Activated naive CD8-positive, alpha-beta T cell treated with anti-CD3 and anti-CD28 coated beads, Interleukin-2, amount 50 U/mL, for 24 hours (primary cell): ENCODE results near the gene NAXD.
"Not testable (repeated sequence)": the region's sequence is repeated elsewhere in the genome, so short reads cannot be mapped to it uniquely, and the experiment has no call there.

Experiments
- ATAC-seq: fragments of 150-1000 bp; cut with Tn5 transposase; one replicate; pipeline ENCODE4 v1.10.0; 2021
- DNase-seq: peaks from one replicate; pipeline ENCODE4 v3.0.0; 2021
- H3K27ac Mint-ChIP-seq: one replicate; pipeline ENCODE4 v1.8.0; 2021; ENCODE audit warnings: mild to moderate bottlenecking, mixed read lengths
- H3K27me3 Mint-ChIP-seq: one replicate; pipeline ENCODE4 v1.8.0; 2021; ENCODE audit warnings: mixed read lengths
- H3K36me3 Mint-ChIP-seq: one replicate; pipeline ENCODE4 v1.8.0; 2021; ENCODE audit warnings: low read depth, mixed read lengths
- H3K4me1 Mint-ChIP-seq: one replicate; pipeline ENCODE4 v1.8.0; 2021; ENCODE audit warnings: mixed read lengths
- H3K4me3 Mint-ChIP-seq: one replicate; pipeline ENCODE4 v1.8.0; 2021; ENCODE audit warnings: mild to moderate bottlenecking, moderate library complexity, mixed read lengths
- H3K9me3 Mint-ChIP-seq: one replicate; pipeline ENCODE4 v1.8.0; 2021; ENCODE audit warnings: mixed read lengths

Gene NAXD

DNA sequence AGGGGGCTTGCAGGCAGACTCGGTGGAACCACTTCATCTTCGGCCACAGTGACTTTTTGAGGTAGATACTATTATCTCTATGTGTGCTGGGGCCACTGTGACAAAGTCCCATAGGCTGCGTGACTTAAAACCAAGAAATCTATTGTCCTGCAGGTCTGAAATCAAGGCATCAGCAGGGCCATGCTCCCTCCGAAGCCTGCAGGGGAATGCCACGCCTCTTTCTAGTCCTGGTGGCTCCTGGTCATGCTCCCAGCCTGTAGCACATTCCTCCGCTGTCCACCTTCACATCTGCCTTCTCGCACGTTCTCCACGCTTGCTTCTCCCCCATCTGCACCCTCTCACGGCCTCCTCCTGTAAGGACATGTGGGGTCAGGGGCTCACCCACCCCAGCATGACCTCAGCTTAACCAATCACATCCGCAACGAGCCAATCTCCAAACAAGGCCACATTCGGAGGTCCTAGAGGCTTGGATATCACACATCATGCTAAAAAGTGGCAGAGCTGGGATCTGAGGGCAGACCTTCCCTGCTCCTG, 32.9 kb upstream of the NAXD start:
- no peak for ATAC-seq
- no peaks in the 10 kb centered on the region for H3K36me3 Mint-ChIP-seq
- no peaks in the 10 kb centered on the region for H3K9me3 Mint-ChIP-seq
- H3K4me1 Mint-ChIP-seq = no peaks in the 10 kb centered on the region
- no peak overlapping the region for H3K4me3 Mint-ChIP-seq
- no peak for DNase-seq
- H3K27ac Mint-ChIP-seq = no peak overlapping the region
- peaks cover 26% of the 10 kb centered on the region for H3K27me3 Mint-ChIP-seq

DNA sequence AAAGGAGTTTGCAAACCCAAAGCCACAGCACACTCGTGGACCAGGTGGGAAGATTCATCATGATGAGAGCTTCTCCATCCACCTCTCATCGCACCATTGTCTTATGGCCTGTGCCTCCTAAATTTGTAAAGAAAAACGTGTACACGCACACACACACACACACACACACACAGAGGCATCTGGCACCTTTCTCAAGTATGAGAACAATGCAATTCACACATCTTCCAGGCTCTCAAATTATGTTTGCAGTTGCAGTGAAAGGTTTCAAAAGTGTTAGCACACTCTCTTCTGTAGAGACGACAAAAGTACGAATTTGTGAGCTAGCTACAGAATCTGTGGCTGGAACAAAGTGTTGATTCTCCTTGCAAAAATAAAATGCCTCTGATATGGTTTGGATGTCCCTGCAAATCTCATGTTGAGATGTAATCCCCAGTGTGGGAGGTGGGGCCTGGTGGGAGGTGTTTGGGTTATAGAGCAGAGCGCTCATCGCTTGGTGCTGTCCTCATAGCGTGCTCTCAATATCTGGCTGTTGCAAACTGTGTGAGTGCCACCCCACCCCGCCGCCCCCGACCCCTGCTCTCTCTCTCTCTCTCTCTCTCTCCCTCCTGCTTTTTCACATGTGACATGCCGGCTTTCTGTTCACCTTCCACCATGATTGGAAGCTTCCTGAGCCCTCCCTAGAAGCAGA, 32.0 kb upstream of the NAXD start:
- peaks cover 22% of the 10 kb centered on the region for H3K27me3 Mint-ChIP-seq
- no peaks in the 10 kb centered on the region for H3K36me3 Mint-ChIP-seq
- DNase-seq (no peak), ATAC-seq (no peak)
- H3K9me3 Mint-ChIP-seq = no peaks in the 10 kb centered on the region
- H3K4me1 Mint-ChIP-seq = no peaks in the 10 kb centered on the region
- no peak overlapping the region for H3K4me3 Mint-ChIP-seq
- no peak overlapping the region for H3K27ac Mint-ChIP-seq

- H3K36me3 Mint-ChIP-seq = no peaks in the 10 kb centered on the region
These were observed 25.5 kb upstream of the NAXD start for GRCh38 chr13:110589793-110590390.

GRCh38 chr13:110590577-110590976, 24.8 kb upstream of the NAXD start:
- DNase-seq (no peak), ATAC-seq (no peak)
- Mint-ChIP-seq H3K27me3 (peaks cover 6% of the 10 kb centered on the region), H3K27ac (no peak overlapping the region), H3K9me3 (no peaks in the 10 kb centered on the region), H3K36me3 (no peaks in the 10 kb centered on the region), H3K4me1 (peaks cover 3% of the 10 kb centered on the region), H3K4me3 (no peak overlapping the region)

More at GRCh38 chr13:110589793-110590390, 25.5 kb upstream of the NAXD start:
- no peaks in the 10 kb centered on the region for H3K9me3 Mint-ChIP-seq
- ATAC-seq = no peak
- H3K27ac Mint-ChIP-seq = no peak overlapping the region
- no peak overlapping the region for H3K4me3 Mint-ChIP-seq
- DNase-seq = no peak
- peaks cover 6% of the 10 kb centered on the region for H3K27me3 Mint-ChIP-seq
- H3K4me1 Mint-ChIP-seq = peaks cover 3% of the 10 kb centered on the region

- Mint-ChIP-seq H3K27ac (no peak overlapping the region), H3K27me3 (peaks cover 6% of the 10 kb centered on the region)
- no peak for DNase-seq
These were observed 22.7 kb upstream of the NAXD start for GRCh38 chr13:110592665-110593064.

GRCh38 chr13:110593430-110594130, 21.8 kb upstream of the NAXD start:
- H3K27ac Mint-ChIP-seq = no peak overlapping the region
- H3K27me3 Mint-ChIP-seq = peaks cover 6% of the 10 kb centered on the region
- ATAC-seq (peak; percentile 91), DNase-seq (no peak)
- H3K36me3 Mint-ChIP-seq = no peaks in the 10 kb centered on the region
- peaks cover 3% of the 10 kb centered on the region for H3K4me1 Mint-ChIP-seq
- H3K9me3 Mint-ChIP-seq = no peaks in the 10 kb centered on the region
- no peak overlapping the region for H3K4me3 Mint-ChIP-seq

More at GRCh38 chr13:110592665-110593064, 22.7 kb upstream of the NAXD start:
- peaks cover 3% of the 10 kb centered on the region for H3K4me1 Mint-ChIP-seq
- H3K9me3 Mint-ChIP-seq = no peaks in the 10 kb centered on the region
- no peak overlapping the region for H3K4me3 Mint-ChIP-seq
- no peak for ATAC-seq
- H3K36me3 Mint-ChIP-seq = no peaks in the 10 kb centered on the region

DNA sequence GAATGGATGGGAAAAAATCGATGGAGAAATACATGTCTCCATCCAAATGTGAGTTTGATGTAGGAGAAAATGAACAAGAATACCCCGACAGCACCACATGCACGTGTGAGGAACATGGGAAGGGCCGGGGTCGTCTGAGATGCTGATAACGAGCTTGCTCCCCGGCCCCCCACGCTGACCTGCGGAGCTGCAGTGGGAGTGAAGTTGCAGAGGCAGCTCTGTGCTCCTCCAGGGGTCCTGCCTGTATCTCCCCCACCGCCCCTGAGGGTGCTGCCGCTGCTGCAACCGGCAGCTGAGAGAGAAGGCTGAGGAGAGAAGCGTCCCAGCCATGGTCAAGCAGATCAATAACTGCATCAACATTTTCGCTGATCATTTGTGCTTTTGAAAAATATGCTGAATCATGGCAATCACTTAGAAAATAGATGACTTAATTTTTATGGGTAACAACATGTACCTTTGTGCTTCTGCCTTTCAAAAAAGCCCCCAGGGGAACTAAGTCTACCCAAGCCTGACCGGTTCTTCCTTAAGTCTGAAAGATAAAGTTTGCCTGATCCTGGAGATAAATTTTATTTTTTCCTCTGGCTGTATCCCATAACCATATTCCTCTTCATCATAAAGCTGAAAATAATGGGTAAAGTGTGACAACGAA, 18.2 kb upstream of the NAXD start:
- Mint-ChIP-seq H3K27me3 (peaks cover 2% of the 10 kb centered on the region), H3K4me3 (no peak overlapping the region), H3K9me3 (no peaks in the 10 kb centered on the region), H3K4me1 (peaks cover 3% of the 10 kb centered on the region), H3K27ac (no peak overlapping the region), H3K36me3 (no peaks in the 10 kb centered on the region)
- DNase-seq = no peak
- ATAC-seq = no peak

- Mint-ChIP-seq H3K27ac (no peak overlapping the region), H3K36me3 (no peaks in the 10 kb centered on the region), H3K27me3 (peaks cover 7% of the 10 kb centered on the region), H3K4me3 (no peak overlapping the region), H3K4me1 (no peaks in the 10 kb centered on the region), H3K9me3 (no peaks in the 10 kb centered on the region)
- DNase-seq (no peak), ATAC-seq (no peak)
These were observed 15.0 kb upstream of the NAXD start for GRCh38 chr13:110600261-110600819.

DNA sequence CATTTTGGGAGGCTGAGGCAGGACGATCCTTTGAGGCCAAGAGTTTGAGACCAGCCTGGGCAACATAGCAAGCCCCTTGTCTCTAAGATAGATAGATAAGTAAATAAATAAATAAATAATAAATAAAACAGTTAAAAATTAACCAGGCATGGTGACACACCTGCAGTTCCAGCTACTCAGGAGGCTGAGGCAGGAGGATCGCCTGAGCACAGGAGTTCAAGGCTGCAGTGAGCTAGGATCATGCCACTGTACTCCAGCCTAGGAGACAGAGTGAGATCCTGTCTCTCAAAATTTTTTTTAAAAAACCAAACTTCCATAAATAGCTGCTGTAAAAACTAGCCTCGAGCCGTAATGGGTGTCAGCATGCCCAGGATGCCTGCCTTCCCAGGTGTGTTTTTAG, 14.4 kb upstream of the NAXD start:
- H3K36me3 Mint-ChIP-seq = no peaks in the 10 kb centered on the region
- ATAC-seq (no peak), DNase-seq (no peak)
- H3K4me1 Mint-ChIP-seq = no peaks in the 10 kb centered on the region
- H3K9me3 Mint-ChIP-seq = no peaks in the 10 kb centered on the region
- no peak overlapping the region for H3K27ac Mint-ChIP-seq
- peaks cover 7% of the 10 kb centered on the region for H3K27me3 Mint-ChIP-seq
- H3K4me3 Mint-ChIP-seq = no peak overlapping the region

- Mint-ChIP-seq H3K4me3 (no peak overlapping the region), H3K9me3 (no peaks in the 10 kb centered on the region), H3K36me3 (no peaks in the 10 kb centered on the region), H3K27ac (no peak overlapping the region), H3K27me3 (peaks cover 7% of the 10 kb centered on the region), H3K4me1 (no peaks in the 10 kb centered on the region)
- no peak for DNase-seq
- no peak for ATAC-seq
These were observed 10.2 kb upstream of the NAXD start for GRCh38 chr13:110605132-110605531.

- not testable (repeated sequence) for H3K4me1 Mint-ChIP-seq, ATAC-seq, DNase-seq, H3K27me3 Mint-ChIP-seq, H3K27ac Mint-ChIP-seq, H3K4me3 Mint-ChIP-seq, H3K36me3 Mint-ChIP-seq, H3K9me3 Mint-ChIP-seq
These were observed 9.1 kb upstream of the NAXD start for GRCh38 chr13:110606281-110606680.

DNA sequence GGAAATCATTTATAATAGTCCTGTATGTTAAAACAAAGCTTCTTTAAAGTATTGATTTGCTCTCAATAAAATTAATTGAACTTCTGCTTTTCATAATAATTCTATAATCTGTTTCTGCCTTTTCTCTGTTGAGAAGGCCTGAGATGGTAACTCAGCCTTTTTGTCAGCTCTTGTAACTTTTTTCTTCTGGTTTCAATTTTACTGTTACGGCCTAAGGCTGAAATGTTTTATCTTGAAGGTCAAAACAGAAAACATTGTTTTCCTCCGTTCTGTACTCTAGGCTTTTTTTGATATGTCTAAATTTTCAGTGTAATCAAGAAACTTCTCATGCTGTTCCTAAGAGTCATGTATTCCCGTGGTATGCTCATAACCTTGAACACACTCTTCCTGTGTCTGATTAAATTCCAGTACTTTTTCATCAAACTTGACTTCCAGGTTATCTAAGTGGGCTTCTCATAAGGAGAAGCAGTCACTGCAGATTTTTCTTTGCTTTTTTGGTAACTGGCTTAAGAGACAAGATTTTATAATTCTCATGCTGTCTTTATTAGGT, 7.6 kb upstream of the NAXD start:
- Mint-ChIP-seq H3K4me1 (peaks cover 6% of the 10 kb centered on the region), H3K36me3 (no peaks in the 10 kb centered on the region), H3K27ac (no peak overlapping the region), H3K9me3 (no peaks in the 10 kb centered on the region), H3K4me3 (no peak overlapping the region), H3K27me3 (peaks cover 4% of the 10 kb centered on the region)
- ATAC-seq (no peak), DNase-seq (no peak)

- Mint-ChIP-seq H3K4me3 (no peak overlapping the region), H3K27me3 (no peaks in the 10 kb centered on the region)
- no peak for ATAC-seq
These were observed 4.3 kb upstream of the NAXD start for GRCh38 chr13:110610955-110611595.

DNA sequence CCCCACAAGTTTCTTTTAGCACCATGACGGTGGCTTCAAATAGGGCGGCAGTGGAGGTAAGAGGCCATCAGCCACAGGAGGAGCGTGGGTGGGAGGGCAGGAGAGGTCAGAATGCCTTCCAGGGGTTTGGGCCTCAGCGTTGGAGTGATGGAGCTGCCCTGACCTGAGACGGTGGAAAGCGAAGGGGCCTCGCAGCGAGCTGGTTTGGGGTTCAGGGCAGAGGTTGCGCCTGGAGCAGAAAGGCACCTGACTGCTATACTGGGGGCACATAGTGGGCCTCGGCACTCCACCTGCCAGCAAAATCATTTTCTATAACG, 382 bp upstream of the NAXD start:
- DNase-seq (no peak), ATAC-seq (no peak)
- no peaks in the 10 kb centered on the region for H3K27me3 Mint-ChIP-seq
- peaks cover 42% of the 10 kb centered on the region for H3K4me1 Mint-ChIP-seq
- H3K27ac Mint-ChIP-seq = peak overlapping the region; percentile 91
- peak overlapping the region; percentile 90 for H3K4me3 Mint-ChIP-seq
- H3K9me3 Mint-ChIP-seq = peaks cover 6% of the 10 kb centered on the region
- no peaks in the 10 kb centered on the region for H3K36me3 Mint-ChIP-seq

More at GRCh38 chr13:110610955-110611595, 4.3 kb upstream of the NAXD start:
- Mint-ChIP-seq H3K4me1 (peaks cover 13% of the 10 kb centered on the region), H3K36me3 (no peaks in the 10 kb centered on the region), H3K9me3 (peaks cover 6% of the 10 kb centered on the region), H3K27ac (peak overlapping the region; percentile 70)
- DNase-seq = no peak
